SKM-1 (cell line): ENCODE measurements around the gene SLC10A2.
"Not testable (repeated sequence)": the region's sequence is repeated elsewhere in the genome, so short reads cannot be mapped to it uniquely, and the experiment has no call there.

Experiments used
- DNase-seq: peaks from one replicate; lab custom pipeline; 2025; ENCODE audit not compliant: unreplicated experiment; lab: John Stamatoyannopoulos, UW

Gene SLC10A2

GRCh38 chr13:103066079-103066780 is at the start of gene SLC10A2:
SLC10A2 (minus strand) TSS chr13:103066417; CDS start chr13:103066249, 168 bp downstream.
- DNase-seq, result no peak

- no peak for DNase-seq
These were observed 41.4 kb upstream of the SLC10A2 start for GRCh38 chr13:103107580-103107979.

- no peak for DNase-seq
These were observed 38.1 kb upstream of the SLC10A2 start for GRCh38 chr13:103104340-103104739.

GRCh38 chr13:103103456-103103855 is 37.2 kb upstream of the SLC10A2 start:
- DNase-seq, result not testable (repeated sequence)

- DNase-seq, result no peak
These were observed 36.3 kb upstream of the SLC10A2 start for GRCh38 chr13:103102482-103102881.

GRCh38 chr13:103101901-103102300 is 35.7 kb upstream of the SLC10A2 start:
- DNase-seq, result no peak

GRCh38 chr13:103101500-103101899 is 35.3 kb upstream of the SLC10A2 start:
- DNase-seq, result no peak

- no peak for DNase-seq
These were observed 34.6 kb upstream of the SLC10A2 start for GRCh38 chr13:103100830-103101229.

GRCh38 chr13:103099722-103100293 is 33.6 kb upstream of the SLC10A2 start:
- no peak for DNase-seq

GRCh38 chr13:103098535-103098934 is 32.3 kb upstream of the SLC10A2 start:
- DNase-seq, result no peak

- DNase-seq, result no peak
These were observed 31.2 kb upstream of the SLC10A2 start for GRCh38 chr13:103097366-103097928.

- DNase-seq, result not testable (repeated sequence)
These were observed 27.4 kb upstream of the SLC10A2 start for GRCh38 chr13:103093649-103094048.

- no peak for DNase-seq
These were observed 21.1 kb upstream of the SLC10A2 start for GRCh38 chr13:103087275-103087674.

- DNase-seq, result no peak
These were observed 15.2 kb upstream of the SLC10A2 start for GRCh38 chr13:103081435-103081834.

GRCh38 chr13:103078158-103078557 is 11.9 kb upstream of the SLC10A2 start:
- DNase-seq, result no peak

- no peak for DNase-seq
These were observed 2.6 kb upstream of the SLC10A2 start for GRCh38 chr13:103068836-103069235.

- no peak for DNase-seq
These were observed 1.7 kb upstream of the SLC10A2 start for GRCh38 chr13:103067751-103068555.

- no peak for DNase-seq
These were observed 646 bp upstream of the SLC10A2 start for GRCh38 chr13:103066781-103067345.

- no peak for DNase-seq
These were observed 2.8 kb downstream of the SLC10A2 start for GRCh38 chr13:103063376-103063775.

- no peak for DNase-seq
These were observed 4.1 kb downstream of the SLC10A2 start for GRCh38 chr13:103062079-103062478.

- no peak for DNase-seq
These were observed 10.2 kb downstream of the SLC10A2 start for GRCh38 chr13:103056008-103056407.
